ENCODE measurements around the gene NT5C1A.
A peak's percentile ranks its signal among the peaks of the same experiment; 100 is the strongest.

The NT5C1A gene

GRCh38 chr1:39690225-39690624 is 18.3 kb upstream of the NT5C1A start:
- no peak for DNase-seq (ENCODE audit: low read depth in 4 of 4, low spot score in 1 of 4)

- DNase-seq (ENCODE audit: low read depth in 4 of 4, low spot score in 1 of 4) = no peak
These were observed 17.7 kb upstream of the NT5C1A start for GRCh38 chr1:39689635-39690034.

- no peak for DNase-seq (ENCODE audit: low read depth in 4 of 4, low spot score in 1 of 4)
These were observed 17.3 kb upstream of the NT5C1A start for GRCh38 chr1:39689214-39689613.

- DNase-seq (ENCODE audit: low read depth in 4 of 4, low spot score in 1 of 4) = no peak
These were observed 16.8 kb upstream of the NT5C1A start for GRCh38 chr1:39688706-39689105.

GRCh38 chr1:39687243-39687642 is 15.3 kb upstream of the NT5C1A start:
- DNase-seq (ENCODE audit: low read depth in 4 of 4, low spot score in 1 of 4) = no peak

- no peak for DNase-seq (ENCODE audit: low read depth in 4 of 4, low spot score in 1 of 4)
These were observed 13.2 kb upstream of the NT5C1A start for GRCh38 chr1:39685071-39685470.

- DNase-seq (ENCODE audit: low read depth in 4 of 4, low spot score in 1 of 4) = no peak
These were observed 12.4 kb upstream of the NT5C1A start for GRCh38 chr1:39684313-39684664.

GRCh38 chr1:39683591-39684312 is 11.8 kb upstream of the NT5C1A start:
- DNase-seq (ENCODE audit: low read depth in 4 of 4, low spot score in 1 of 4) = no peak

GRCh38 chr1:39681999-39682398 is 10.1 kb upstream of the NT5C1A start:
- no peak for DNase-seq (ENCODE audit: low read depth in 4 of 4, low spot score in 1 of 4)

- no peak for DNase-seq (ENCODE audit: low read depth in 4 of 4, low spot score in 1 of 4)
These were observed 9.4 kb upstream of the NT5C1A start for GRCh38 chr1:39681294-39681693.

- DNase-seq (ENCODE audit: low read depth in 4 of 4, low spot score in 1 of 4) = no peak
These were observed 8.8 kb upstream of the NT5C1A start for GRCh38 chr1:39680751-39681150.

GRCh38 chr1:39679821-39680220 is 7.9 kb upstream of the NT5C1A start:
- DNase-seq (ENCODE audit: low read depth in 4 of 4, low spot score in 1 of 4) = no peak

- DNase-seq (ENCODE audit: low read depth in 4 of 4, low spot score in 1 of 4) = no peak
These were observed 7.0 kb upstream of the NT5C1A start for GRCh38 chr1:39678889-39679288.

GRCh38 chr1:39677645-39678044 is 5.7 kb upstream of the NT5C1A start:
- no peak for DNase-seq (ENCODE audit: low read depth in 4 of 4, low spot score in 1 of 4)

- no peak for DNase-seq (ENCODE audit: low read depth in 4 of 4, low spot score in 1 of 4)
These were observed 5.1 kb upstream of the NT5C1A start for GRCh38 chr1:39676948-39677548.

- no peak for DNase-seq (ENCODE audit: low read depth in 4 of 4, low spot score in 1 of 4)
These were observed 3.3 kb upstream of the NT5C1A start for GRCh38 chr1:39675220-39675619.

- no peak for DNase-seq (ENCODE audit: low read depth in 4 of 4, low spot score in 1 of 4)
These were observed 1.3 kb upstream of the NT5C1A start for GRCh38 chr1:39673215-39673614.

GRCh38 chr1:39672551-39672947 is 642 bp upstream of the NT5C1A start:
- DNase-seq (ENCODE audit: low read depth in 4 of 4, low spot score in 1 of 4) = no peak

- DNase-seq (ENCODE audit: low read depth in 4 of 4, low spot score in 1 of 4) = no peak
These were observed 494 bp downstream of the NT5C1A start for GRCh38 chr1:39671433-39671792.

GRCh38 chr1:39670689-39671088 is 1.2 kb downstream of the NT5C1A start:
- no peak for DNase-seq (ENCODE audit: low read depth in 4 of 4, low spot score in 1 of 4)

- no peak for DNase-seq (ENCODE audit: low read depth in 4 of 4, low spot score in 1 of 4)
These were observed 3.0 kb downstream of the NT5C1A start for GRCh38 chr1:39668894-39669293.

- no peak for DNase-seq (ENCODE audit: low read depth in 4 of 4, low spot score in 1 of 4)
These were observed 3.8 kb downstream of the NT5C1A start for GRCh38 chr1:39668111-39668510.

- DNase-seq (ENCODE audit: low read depth in 4 of 4, low spot score in 1 of 4) = peak in 1 of 4 experiments; percentile 36
These were observed 5.1 kb downstream of the NT5C1A start for GRCh38 chr1:39666772-39667171.
